Liver (tissue), 2 donors: ENCODE data around the gene MALRD1.
A peak's percentile ranks its signal among the peaks of the same experiment; 100 is the strongest.

Source experiments
- FOXA1 ChIP-seq: IDR thresholded peaks from 2 replicates; pipeline ENCODE4 v1.6.1; 2016; ENCODE audit warnings: antibody characterized with exemption
- FOXA2 ChIP-seq: IDR thresholded peaks from 2 replicates; pipeline ENCODE4 v1.6.1; 2016; ENCODE audit warnings: antibody characterized with exemption
- REST ChIP-seq: IDR thresholded peaks from 2 replicates; pipeline ENCODE4 v1.6.1; 2016; ENCODE audit warnings: antibody characterized with exemption, mild to moderate bottlenecking
- TF ChIP-seq, protein P1 (sequence below): fragments of 150-350 bp; IDR thresholded peaks from 2 replicates; pipeline ENCODE4 v1.5.1; 2017; ENCODE audit warnings: improper control_type of control experiment, low read depth, low read length; ENCODE audit not compliant: missing input control
- donor health status: healthy.

DNA sequence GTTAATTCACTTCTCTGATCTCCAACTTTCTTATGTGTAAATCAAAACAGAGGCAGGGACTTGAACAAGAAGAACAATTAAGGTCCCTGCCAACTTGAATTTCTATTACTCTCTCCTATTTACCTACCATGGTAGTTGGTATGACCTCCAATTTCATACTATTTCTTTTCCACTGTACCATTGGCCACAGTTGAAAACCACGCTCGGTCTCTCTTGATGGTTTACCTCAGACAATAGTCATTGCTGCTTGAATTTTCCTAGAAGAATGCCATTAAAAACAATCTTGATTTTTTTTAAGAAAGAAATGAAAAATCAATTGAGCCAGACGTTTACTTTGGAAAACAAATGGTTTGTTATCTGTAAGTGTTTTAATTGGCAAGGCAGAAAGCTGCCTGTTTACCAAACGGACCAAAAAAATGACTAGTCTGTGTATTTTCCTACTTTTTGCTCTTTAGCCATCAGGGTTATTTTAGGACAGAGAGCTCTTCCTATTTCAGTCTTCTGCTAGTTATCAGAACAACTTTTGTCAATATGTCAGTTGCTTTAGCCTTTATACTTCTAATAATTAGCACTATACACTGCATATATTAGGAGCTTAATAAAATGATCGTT is 610.1 kb downstream of the MALRD1 start:
- TF ChIP-seq FOXA1 (peak; percentile 83), REST (no peak), FOXA2 (peak; percentile 88)
- TF ChIP-seq, protein P1, sequence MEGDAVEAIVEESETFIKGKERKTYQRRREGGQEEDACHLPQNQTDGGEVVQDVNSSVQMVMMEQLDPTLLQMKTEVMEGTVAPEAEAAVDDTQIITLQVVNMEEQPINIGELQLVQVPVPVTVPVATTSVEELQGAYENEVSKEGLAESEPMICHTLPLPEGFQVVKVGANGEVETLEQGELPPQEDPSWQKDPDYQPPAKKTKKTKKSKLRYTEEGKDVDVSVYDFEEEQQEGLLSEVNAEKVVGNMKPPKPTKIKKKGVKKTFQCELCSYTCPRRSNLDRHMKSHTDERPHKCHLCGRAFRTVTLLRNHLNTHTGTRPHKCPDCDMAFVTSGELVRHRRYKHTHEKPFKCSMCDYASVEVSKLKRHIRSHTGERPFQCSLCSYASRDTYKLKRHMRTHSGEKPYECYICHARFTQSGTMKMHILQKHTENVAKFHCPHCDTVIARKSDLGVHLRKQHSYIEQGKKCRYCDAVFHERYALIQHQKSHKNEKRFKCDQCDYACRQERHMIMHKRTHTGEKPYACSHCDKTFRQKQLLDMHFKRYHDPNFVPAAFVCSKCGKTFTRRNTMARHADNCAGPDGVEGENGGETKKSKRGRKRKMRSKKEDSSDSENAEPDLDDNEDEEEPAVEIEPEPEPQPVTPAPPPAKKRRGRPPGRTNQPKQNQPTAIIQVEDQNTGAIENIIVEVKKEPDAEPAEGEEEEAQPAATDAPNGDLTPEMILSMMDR = no peak
